Stimulated activated CD4-positive, alpha-beta T cell treated with anti-CD3 and anti-CD28 coated beads, TNF-alpha, amount 100 ng/mL, for 1 hour (primary cell): Measurements from ENCODE around the gene NDUFAB1.
A peak's percentile ranks its signal among the peaks of the same experiment; 100 is the strongest.
"Not testable (repeated sequence)": the region's sequence is repeated elsewhere in the genome, so short reads cannot be mapped to it uniquely, and the experiment has no call there.

Experiments
- DNase-seq, 3 donors: peaks; one replicate each; pipeline ENCODE4 v3.0.0-alpha.2; 2020; ENCODE audit warnings: low read depth in 3 of 3, low spot score in 1 of 3

NDUFAB1 gene

GRCh38 chr16:23556881-23557778 is 39.0 kb downstream of the NDUFAB1 start, which contains the start of the genes EARS2 and UBFD1:
Gene EARS2, minus strand, starts transcription at chr16:23557350. Its CDS starts 7 bp downstream, at chr16:23557343.
Gene UBFD1, plus strand, starts transcription at chr16:23557727. Its CDS starts 16 bp downstream, at chr16:23557743.
- DNase-seq: peak; percentile 84 to 97 (median 89)

- DNase-seq: no peak
Observed at GRCh38 chr16:23554536-23554935, 41.6 kb downstream of the NDUFAB1 start.

DNA sequence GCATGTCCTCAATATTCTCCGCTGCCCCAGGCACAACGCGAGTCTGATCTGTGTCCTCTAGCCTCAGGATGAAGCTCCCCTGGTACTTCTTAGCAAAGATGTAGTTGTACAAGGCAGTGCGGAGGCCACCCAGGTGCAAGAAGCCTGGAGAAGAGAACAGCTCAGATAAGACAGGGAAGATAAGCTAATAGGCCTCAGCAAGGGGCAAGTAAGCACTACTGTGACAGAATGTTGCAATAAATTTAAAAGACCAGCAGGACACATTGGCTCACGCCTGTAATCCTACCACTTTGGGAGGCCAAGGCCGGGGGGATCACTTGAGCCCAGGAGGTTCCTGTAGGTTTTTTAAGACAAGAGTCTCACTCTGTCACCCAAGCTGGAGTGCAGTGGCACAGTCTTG is 44.0 kb downstream of the NDUFAB1 start:
- no peak for DNase-seq

- DNase-seq: no peak
Observed at GRCh38 chr16:23549938-23550337, 46.2 kb downstream of the NDUFAB1 start.

DNA sequence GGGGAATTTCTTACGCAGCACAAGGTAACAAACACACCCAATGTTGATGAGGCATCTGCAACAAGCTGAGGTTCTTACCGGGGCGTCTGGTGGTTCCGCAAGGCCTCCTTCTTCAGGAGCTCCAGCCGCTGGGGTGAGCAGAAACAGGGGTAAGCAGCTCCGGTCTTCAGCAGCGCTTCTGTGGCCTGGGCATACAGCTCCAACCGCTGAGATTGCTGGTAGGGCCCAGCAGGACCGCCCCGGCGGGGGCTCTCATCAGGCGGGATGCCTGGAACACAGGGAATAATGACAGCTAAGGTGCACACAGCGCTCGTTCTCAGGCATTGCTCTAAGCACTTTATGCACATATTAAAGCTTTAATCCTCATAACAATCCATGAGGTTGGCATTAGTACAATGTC is 51.7 kb downstream of the NDUFAB1 start:
- no peak for DNase-seq

DNA sequence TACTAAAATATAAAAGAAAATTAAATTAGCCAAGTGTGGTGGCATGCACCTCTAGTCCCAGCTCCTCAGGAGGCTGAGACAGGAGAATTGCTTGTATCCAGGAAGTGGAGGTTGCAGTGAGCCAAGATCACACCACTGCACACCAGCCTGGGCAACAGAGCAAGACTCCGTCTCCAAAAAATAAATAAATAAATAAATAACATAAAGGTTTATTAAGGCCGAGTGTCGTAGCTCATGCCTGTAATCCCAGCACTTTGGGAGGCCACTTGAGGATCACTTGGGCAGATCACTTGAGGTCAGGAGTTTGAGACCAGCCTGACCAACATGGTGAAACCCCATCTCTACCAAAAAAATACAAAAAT is 55.3 kb downstream of the NDUFAB1 start:
- DNase-seq: not testable (repeated sequence)

- DNase-seq: no peak
Observed at GRCh38 chr16:23539984-23540816, 55.9 kb downstream of the NDUFAB1 start.

DNA sequence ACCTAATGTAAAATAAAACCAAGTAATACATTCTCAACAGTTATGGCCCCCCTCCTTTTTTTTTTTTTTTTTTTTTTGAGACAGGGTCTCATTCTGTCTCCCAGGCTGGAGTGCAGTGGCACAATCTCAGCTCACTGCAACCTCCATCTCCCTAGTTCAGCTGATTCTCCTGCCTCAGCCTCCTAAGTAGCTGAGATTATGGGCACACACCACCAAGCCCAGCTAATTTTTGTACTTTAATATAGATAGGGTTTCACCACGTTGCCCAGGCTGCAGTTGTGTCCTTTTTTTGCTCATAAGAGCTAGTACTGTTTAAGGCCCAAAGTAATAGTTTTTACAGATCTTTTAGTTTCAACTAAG is 57.2 kb downstream of the NDUFAB1 start:
- DNase-seq: no peak

DNA sequence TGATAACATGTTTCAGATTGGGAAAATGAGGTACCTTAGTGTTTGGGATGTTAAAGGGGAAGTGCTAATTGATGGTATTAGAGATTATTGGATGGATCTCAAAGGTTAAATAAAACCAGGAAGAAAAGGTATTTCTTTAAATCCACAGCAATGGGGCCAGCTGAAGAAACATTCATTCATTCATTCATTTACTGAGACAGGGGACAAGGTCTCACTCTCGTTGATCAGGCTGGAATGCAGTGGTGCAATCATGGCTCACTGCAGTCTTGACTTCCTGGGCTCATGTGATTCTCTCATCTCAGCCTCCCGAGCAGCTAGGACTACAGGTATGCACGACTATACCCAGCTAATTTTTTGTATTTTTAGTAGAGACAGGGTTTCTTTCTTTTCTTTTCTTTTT is 58.7 kb downstream of the NDUFAB1 start:
- DNase-seq: no peak

- no peak for DNase-seq
Observed at GRCh38 chr16:23535901-23536300, 60.2 kb downstream of the NDUFAB1 start.

DNA sequence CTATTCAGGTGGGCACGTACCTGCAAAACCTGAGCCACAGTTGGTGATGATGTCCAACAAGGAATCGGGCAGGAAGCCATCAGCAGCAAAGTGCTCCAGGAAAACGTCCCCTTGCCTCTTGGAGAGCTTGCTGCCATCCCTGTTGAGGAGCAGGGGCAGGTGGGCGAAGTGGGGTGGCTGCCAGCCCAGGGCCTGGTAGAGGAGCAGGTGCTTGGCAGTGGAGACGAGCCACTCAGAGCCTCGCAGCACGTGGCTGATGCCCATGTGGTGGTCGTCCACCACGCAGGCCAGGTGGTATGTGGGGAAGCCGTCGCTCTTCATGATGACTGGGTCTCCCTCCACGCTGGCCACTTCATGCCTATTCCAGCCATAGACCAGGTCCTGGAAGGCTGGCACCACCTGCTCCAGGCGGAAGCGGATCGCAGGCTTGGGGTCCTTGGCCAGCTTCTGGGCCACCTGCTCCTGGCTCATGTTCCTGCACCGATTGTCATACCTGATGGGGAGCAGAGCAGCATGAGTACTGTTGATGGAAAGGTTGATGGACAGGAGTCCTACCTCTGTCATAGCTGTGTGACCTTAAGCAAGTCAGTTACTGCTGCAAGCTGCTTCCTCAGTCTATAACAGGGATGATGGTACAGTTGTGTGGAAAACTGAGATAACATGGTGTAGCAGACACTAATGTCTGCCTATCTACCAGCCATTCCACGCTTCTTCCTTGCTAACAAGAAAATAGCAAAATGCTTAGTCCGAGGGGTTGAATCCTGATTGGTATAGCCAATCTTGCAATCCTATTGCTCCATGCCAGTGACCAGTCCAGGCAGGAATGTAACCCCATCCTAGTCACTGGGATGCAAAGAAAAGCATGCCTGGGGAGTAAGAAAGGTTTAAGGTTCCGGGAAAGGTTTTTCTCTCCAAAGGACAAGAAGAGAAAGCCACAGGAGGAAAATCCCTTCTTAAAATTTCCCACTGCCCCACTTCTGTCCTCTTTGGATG is 61.0 kb downstream of the NDUFAB1 start:
- DNase-seq: no peak

- no peak for DNase-seq
Observed at GRCh38 chr16:23532448-23532847, 63.7 kb downstream of the NDUFAB1 start.
